K562 (cell line): Measurements from ENCODE around the gene CHN1. TPM values are rescaled to one million over a fixed set of nuclear protein-coding genes. Genes with fewer than 3 reads are reported as not detected.

ENCODE experiments used
- ATAC-seq: fragments of 200-7000 bp; cut with Tn5 transposase; 3 replicates; pipeline ENCODE4 v1.9.1; 2020; ENCODE audit warnings: moderate library complexity
- BruUV-seq: library from RNA; stranded (reverse); fragments of 400-500 nt; replicated peaks from 2 replicates; lab custom pipeline; 2021; lab: Mats Ljungman, UMichigan
- CTCF ChIA-PET: fragments of 300-600 bp; formaldehyde crosslinking; extraction: SDS; loops from one replicate; lab custom pipeline; 2021; ENCODE audit warnings: low intra/inter-chr PET ratio; lab: Yijun Ruan, JAX
- POLR2A ChIA-PET: fragments of 300-600, 350-650 bp; sonication (Branson Sonifier 250); formaldehyde crosslinking; extraction: SDS; loops from one replicate; lab custom pipeline; 2021; ENCODE audit warnings: antibody characterized with exemption, inconsistent platforms; lab: Yijun Ruan, JAX
- DNase-seq, 4 experiments: peaks; one replicate each; pipeline versions ENCODE4 v3.0.0 to v3.0.0-alpha.2; 2011 to 2018; ENCODE audit warnings: low spot score in 3 of 4, mixed read lengths in 3 of 4; ENCODE audit errors: extremely low read depth in 1 of 4
- FAIRE-seq: peaks from 2 replicates; lab custom pipeline; 2011; peaks lifted over from hg19 to GRCh38; lab: Jason Lieb, UNC
- H2AFZ ChIP-seq: 2 replicates; pipeline ENCODE4 v1.6.0; 2011; ENCODE audit warnings: low read depth, low read length, control low read depth, inconsistent platforms
- H3K27ac ChIP-seq: fragments of 200-600 bp; 3 replicates; pipeline ENCODE4 v1.8.0; 2011; ENCODE audit warnings: low read depth, mild to moderate bottlenecking, control low read depth, inconsistent platforms, low read length, moderate library complexity, mixed read lengths; ENCODE audit errors: extremely low read depth
- H3K27me3 ChIP-seq, 2 experiments: fragments of 300-600 bp in 1 of 2; 2 replicates in 1 of 2; 3 replicates in 1 of 2; pipeline versions ENCODE4 v1.6.0 to v1.8.0; 2011; ENCODE audit warnings: inconsistent platforms in 2 of 2, low read length in 2 of 2, mild to moderate bottlenecking in 1 of 2, mixed read lengths in 1 of 2, moderate library complexity in 1 of 2; ENCODE audit not compliant: control insufficient read depth in 2 of 2, insufficient read depth in 2 of 2
- H3K36me3 ChIP-seq: fragments of 300-600 bp; 3 replicates; pipeline ENCODE4 v1.8.0; 2011; ENCODE audit warnings: mild to moderate bottlenecking, low read length, inconsistent platforms; ENCODE audit not compliant: control insufficient read depth, insufficient read depth
- H3K4me1 ChIP-seq, 2 experiments: fragments of 200-600 bp in 1 of 2; replicated peaks in 1 of 2; 2 replicates in 1 of 2; 3 replicates in 1 of 2; pipeline versions ENCODE4 v1.5.1 to v1.8.0; 2011; ENCODE audit warnings: inconsistent platforms in 2 of 2, low read length in 2 of 2, mild to moderate bottlenecking in 1 of 2, mixed read lengths in 1 of 2, moderate library complexity in 1 of 2; ENCODE audit not compliant: control insufficient read depth in 2 of 2, insufficient read depth in 2 of 2
- H3K4me2 ChIP-seq: 2 replicates; pipeline ENCODE4 v1.6.1; 2011; ENCODE audit warnings: low read length, control low read depth, inconsistent platforms, mixed read lengths; ENCODE audit not compliant: insufficient read depth
- H3K4me3 ChIP-seq: fragments of 200-600 bp; sonication (generic), shearing (Covaris generic); 2 replicates; pipeline ENCODE4 v1.5.1; 2016; ENCODE audit warnings: control low read depth, inconsistent platforms
- H3K79me2 ChIP-seq: fragments of 200-600 bp; 3 replicates; pipeline ENCODE4 v1.8.0; 2011; ENCODE audit warnings: low read length, inconsistent platforms; ENCODE audit not compliant: control insufficient read depth, insufficient read depth
- H3K9ac ChIP-seq, 2 experiments: 2 replicates each; pipeline versions ENCODE4 v1.6.0 to v1.6.1; 2011; ENCODE audit warnings: low read depth in 2 of 2, low read length in 2 of 2, control low read depth in 1 of 2, inconsistent platforms in 1 of 2, mild to moderate bottlenecking in 1 of 2, mixed read lengths in 1 of 2; ENCODE audit not compliant: insufficient read depth in 1 of 2
- H3K9me1 ChIP-seq: one replicate; pipeline ENCODE4 v1.6.0; 2011; ENCODE audit warnings: inconsistent platforms, mild to moderate bottlenecking, low read length, moderate library complexity; ENCODE audit not compliant: control insufficient read depth, insufficient read depth
- H3K9me3 ChIP-seq: replicated peaks from 2 replicates; pipeline ENCODE4 v1.5.1; 2011; ENCODE audit warnings: low read depth, low read length, inconsistent platforms; ENCODE audit not compliant: control insufficient read depth, insufficient read depth
- H4K20me1 ChIP-seq: replicated peaks from 2 replicates; pipeline ENCODE4 v1.6.1; 2011; ENCODE audit warnings: low read length, inconsistent platforms, mixed read lengths; ENCODE audit not compliant: control insufficient read depth, insufficient read depth
- ELF1 ChIP-seq: fragments of 200-800 bp; sonication (Bioruptor generic); IDR thresholded peaks from 2 replicates; pipeline ENCODE4 v1.6.1; 2016; ENCODE audit warnings: missing genetic modification characterization, missing compliant biosample characterization
- ETV6 ChIP-seq, 3 experiments: fragments of 150-350 bp in 1 of 3; sonication (generic) in 1 of 3; formaldehyde crosslinking in 1 of 3; IDR thresholded peaks; 2 replicates each; pipeline versions ENCODE4 v1.6.1 to v1.8.0; 2014 to 2022; ENCODE audit warnings: borderline replicate concordance in 2 of 3, low read depth in 2 of 3, antibody characterized with exemption in 1 of 3, low read length in 1 of 3, mild to moderate bottlenecking in 1 of 3, missing genetic modification reagents in 1 of 3
- GABPB1 ChIP-seq: sonication (generic); formaldehyde crosslinking; IDR thresholded peaks from 2 replicates; pipeline ENCODE4 v1.8.0; 2022; ENCODE audit warnings: mild to moderate bottlenecking, missing genetic modification reagents
- NCOA2 ChIP-seq, 2 experiments: fragments of 450-650 bp; IDR thresholded peaks; 2 replicates each; pipeline ENCODE4 v1.6.1; 2018; ENCODE audit warnings: mild to moderate bottlenecking in 2 of 2, moderate library complexity in 1 of 2; ENCODE audit not compliant: partially characterized antibody in 2 of 2
- NCOA6 ChIP-seq: fragments of 450-650 bp; IDR thresholded peaks from 2 replicates; pipeline ENCODE4 v1.6.1; 2017; ENCODE audit warnings: mild to moderate bottlenecking
- NFATC3 ChIP-seq: fragments of 450-650 bp; IDR thresholded peaks from 2 replicates; pipeline ENCODE4 v1.6.1; 2017; ENCODE audit warnings: mild to moderate bottlenecking
- NUFIP1 ChIP-seq: fragments of 450-650 bp; IDR thresholded peaks from 2 replicates; pipeline ENCODE4 v1.6.1; 2018; ENCODE audit not compliant: partially characterized antibody
- TCF7L2 ChIP-seq: fragments of 150-350 bp; IDR thresholded peaks from 2 replicates; pipeline ENCODE4 v1.6.1; 2016; ENCODE audit warnings: low read depth, mild to moderate bottlenecking, low read length, moderate library complexity
- ZNF217 ChIP-seq: sonication (generic); formaldehyde crosslinking; IDR thresholded peaks from 2 replicates; pipeline ENCODE4 v1.8.0; 2022; ENCODE audit warnings: mild to moderate bottlenecking, missing genetic modification reagents
- ZNF224 ChIP-seq: sonication (generic); formaldehyde crosslinking; IDR thresholded peaks from 2 replicates; pipeline ENCODE4 v1.8.0; 2022; ENCODE audit warnings: mild to moderate bottlenecking, missing genetic modification reagents
- ZNF584 ChIP-seq: fragments of 200-800 bp; sonication (Bioruptor generic); IDR thresholded peaks from 2 replicates; pipeline ENCODE4 v1.6.1; 2016; ENCODE audit warnings: low read depth, mild to moderate bottlenecking, missing genetic modification characterization, missing compliant biosample characterization
- WGBS: fragments of 100-300 bp; shearing (Covaris generic); methylation state at CpG from one replicate; pipeline ENCODE4 v1.1.6; 2016; ENCODE audit warnings: low coverage, mixed read lengths; ENCODE audit not compliant: insufficient coverage; ENCODE audit errors: missing lambda C conversion rate; 5-methylcytosine and 5-hydroxymethylcytosine counted together
- in situ Hi-C: fragments of 300-500 bp; cut with MboI; formaldehyde crosslinking; loops from 4 replicates; pipeline ENCODE4 v1.15.0; 2018; ENCODE audit warnings: inconsistent platforms, mixed read lengths
- intact Hi-C: fragments of 100-400 bp; cut with micrococcal nuclease; formaldehyde crosslinking; loops from 2 replicates; pipeline ENCODE4 v1.14.2; 2022
- polyA plus RNA-seq, 8 experiments: library from polyadenylated mRNA; depleted of rRNA in 4 of 8; stranded (reverse) in 5 of 8; unstranded in 3 of 8; fragments of >200 nt; fragmentation: Nextera tagmentation in 2 of 8; fragmentation: Illumina TruSeq in 1 of 8; extraction: Ambion mirVana in 2 of 8; extraction: Trizol in 1 of 8; gene quantifications; 2 replicates each; pipeline versions ENCODE4 v1.2.1 to v1.2.3, GENCODE V29; 2011 to 2014; ENCODE audit warnings: inconsistent platforms in 1 of 8, missing spikeins in 1 of 8
- total RNA-seq, 7 experiments: library from RNA; depleted of rRNA in 6 of 7; stranded (reverse); fragments of >200 nt in 6 of 7; fragmentation: Illumina TruSeq in 2 of 7; extraction: Trizol in 2 of 7; gene quantifications; 2 replicates each; pipeline versions ENCODE4 v1.2.1 to v1.2.3, GENCODE V29; 2011 to 2021; ENCODE audit warnings: low replicate concordance in 1 of 7
- TF ChIP-seq, protein P1 (sequence below): fragments of 450-650 bp; conservative IDR thresholded peaks from 2 replicates; pipeline ENCODE4 v1.6.1; 2016; ENCODE audit warnings: missing genetic modification characterization, low read depth, mild to moderate bottlenecking, control low read depth, missing compliant biosample characterization
- TF ChIP-seq, protein P2 (sequence below), 2 experiments: IDR thresholded peaks; 2 replicates each; pipeline ENCODE4 v1.6.1; 2012; ENCODE audit warnings: improper control_type of control experiment in 2 of 2, low read depth in 2 of 2, low read length in 2 of 2, borderline replicate concordance in 1 of 2

The CHN1 gene
- total and polyA plus RNA-seq, 9 of the 15 experiments (the other 6 are each of a cell fraction or from before 2014, with no cell fraction given) = 0.17 to 2.0 (median 0.87) TPM

DNA sequence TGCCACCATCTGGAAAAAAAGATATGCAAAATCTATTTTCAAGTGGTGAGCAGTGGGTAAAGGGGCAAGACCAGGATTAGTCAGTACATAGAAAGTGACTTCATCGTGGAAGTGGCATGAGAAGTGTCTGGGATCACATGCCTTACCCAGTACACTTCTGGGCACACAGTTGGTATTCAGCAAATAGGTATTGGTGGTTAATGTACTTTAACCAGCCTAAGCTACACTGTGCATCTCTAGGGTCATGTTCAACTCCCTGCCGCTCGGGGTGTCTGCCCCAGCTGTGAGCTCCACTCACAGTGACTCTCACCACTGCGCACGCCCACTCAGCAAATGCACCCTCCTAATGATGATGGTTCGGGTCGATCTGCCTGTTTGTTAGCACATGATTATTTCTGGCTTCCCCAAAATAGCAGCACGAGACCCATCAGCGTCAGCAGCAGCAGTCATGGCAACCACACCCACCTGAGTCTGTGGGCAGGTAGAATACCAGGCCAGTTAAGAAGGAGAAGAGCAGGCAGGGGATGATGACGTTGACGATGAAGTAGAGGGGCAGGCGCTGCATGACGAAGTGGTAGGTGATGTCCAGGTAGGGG, 252.0 kb downstream of the CHN1 start (continued):
- TF ChIP-seq, protein P1, sequence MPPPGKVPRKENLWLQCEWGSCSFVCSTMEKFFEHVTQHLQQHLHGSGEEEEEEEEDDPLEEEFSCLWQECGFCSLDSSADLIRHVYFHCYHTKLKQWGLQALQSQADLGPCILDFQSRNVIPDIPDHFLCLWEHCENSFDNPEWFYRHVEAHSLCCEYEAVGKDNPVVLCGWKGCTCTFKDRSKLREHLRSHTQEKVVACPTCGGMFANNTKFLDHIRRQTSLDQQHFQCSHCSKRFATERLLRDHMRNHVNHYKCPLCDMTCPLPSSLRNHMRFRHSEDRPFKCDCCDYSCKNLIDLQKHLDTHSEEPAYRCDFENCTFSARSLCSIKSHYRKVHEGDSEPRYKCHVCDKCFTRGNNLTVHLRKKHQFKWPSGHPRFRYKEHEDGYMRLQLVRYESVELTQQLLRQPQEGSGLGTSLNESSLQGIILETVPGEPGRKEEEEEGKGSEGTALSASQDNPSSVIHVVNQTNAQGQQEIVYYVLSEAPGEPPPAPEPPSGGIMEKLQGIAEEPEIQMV (tag) = no peak
- TF ChIP-seq NFATC3 = no peak
- TF ChIP-seq ZNF217 (CRISPR knock-in tag) = no peak

DNA sequence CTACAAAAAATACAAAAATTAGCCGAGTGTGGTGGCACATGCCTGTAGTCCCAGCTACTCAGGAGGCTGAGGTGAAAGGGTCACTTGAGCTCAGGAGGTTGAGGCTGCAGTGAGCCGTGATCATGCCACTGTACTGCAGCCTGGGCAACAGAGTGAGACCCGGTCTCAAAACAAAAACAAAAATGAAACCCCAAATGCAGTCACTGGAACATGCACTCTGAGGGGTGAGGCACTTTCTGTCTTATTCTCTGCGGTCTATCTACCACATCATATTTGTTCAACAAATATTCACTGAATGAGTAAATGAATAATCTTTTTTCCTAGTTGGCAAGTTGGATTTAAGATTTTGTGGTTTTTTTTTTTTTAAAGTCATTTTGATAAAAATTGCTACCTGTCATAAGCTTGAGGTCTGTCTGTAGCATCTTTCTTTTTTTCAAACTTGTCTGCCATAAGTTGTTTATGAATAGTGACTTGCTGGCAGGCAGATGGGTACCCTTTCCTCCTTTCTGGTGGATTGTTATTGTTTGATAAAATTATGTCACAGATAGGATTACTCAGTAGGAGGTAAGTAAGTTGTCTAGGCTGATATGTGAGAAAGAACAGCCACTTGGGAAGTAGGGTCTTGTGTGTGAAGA, 252.7 kb downstream of the CHN1 start:
- intact Hi-C loops = no loop called here
- H3K4me3 ChIP-seq = no peak overlapping the region
- no peak overlapping the region for H2AFZ ChIP-seq
- no peak for FAIRE-seq
- no peaks in the 10 kb centered on the region for H3K4me1 ChIP-seq
- DNase-seq = no peak
- H3K4me2 ChIP-seq = no peak overlapping the region
- H3K9ac ChIP-seq = no peak overlapping the region
- CTCF ChIA-PET = interaction anchor here (0.6 kb wide), 1 partner anchor 597 kb away, joined by 4 read pairs; no protein-coding TSS in a partner anchor
- no peak overlapping the region for H3K27ac ChIP-seq
- in situ Hi-C loops = no loop called here
- H4K20me1 ChIP-seq = no peaks in the 10 kb centered on the region
- no peaks in the 10 kb centered on the region for H3K79me2 ChIP-seq
- ATAC-seq = no peak
- POLR2A ChIA-PET = no interaction called here
- peaks cover 17 to 54% of the 10 kb centered on the region in 2 experiments; a peak in 4 of 5 replicates for H3K27me3 ChIP-seq
- BruUV-seq = no TSS peak
- no peaks in the 10 kb centered on the region for H3K9me1 ChIP-seq
- H3K9me3 ChIP-seq = no peaks in the 10 kb centered on the region
- no peaks in the 10 kb centered on the region for H3K36me3 ChIP-seq
- WGBS = 1% methylated on average over 4 of the region's 4 CpGs
- no peak for TF ChIP-seq NCOA6
- TF ChIP-seq ZNF584 (CRISPR knock-in tag) = no peak
- TF ChIP-seq, protein P2, sequence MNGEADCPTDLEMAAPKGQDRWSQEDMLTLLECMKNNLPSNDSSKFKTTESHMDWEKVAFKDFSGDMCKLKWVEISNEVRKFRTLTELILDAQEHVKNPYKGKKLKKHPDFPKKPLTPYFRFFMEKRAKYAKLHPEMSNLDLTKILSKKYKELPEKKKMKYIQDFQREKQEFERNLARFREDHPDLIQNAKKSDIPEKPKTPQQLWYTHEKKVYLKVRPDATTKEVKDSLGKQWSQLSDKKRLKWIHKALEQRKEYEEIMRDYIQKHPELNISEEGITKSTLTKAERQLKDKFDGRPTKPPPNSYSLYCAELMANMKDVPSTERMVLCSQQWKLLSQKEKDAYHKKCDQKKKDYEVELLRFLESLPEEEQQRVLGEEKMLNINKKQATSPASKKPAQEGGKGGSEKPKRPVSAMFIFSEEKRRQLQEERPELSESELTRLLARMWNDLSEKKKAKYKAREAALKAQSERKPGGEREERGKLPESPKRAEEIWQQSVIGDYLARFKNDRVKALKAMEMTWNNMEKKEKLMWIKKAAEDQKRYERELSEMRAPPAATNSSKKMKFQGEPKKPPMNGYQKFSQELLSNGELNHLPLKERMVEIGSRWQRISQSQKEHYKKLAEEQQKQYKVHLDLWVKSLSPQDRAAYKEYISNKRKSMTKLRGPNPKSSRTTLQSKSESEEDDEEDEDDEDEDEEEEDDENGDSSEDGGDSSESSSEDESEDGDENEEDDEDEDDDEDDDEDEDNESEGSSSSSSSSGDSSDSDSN (IDR thresholded peaks at IDR 0.05; ENCODE audit: borderline replicate concordance in 1 of 2, low read depth in 2 of 2, low read length in 2 of 2) = no peak
- TF ChIP-seq ETV6 (IDR thresholded peaks at IDR 0.05; ENCODE audit: borderline replicate concordance in 1 of 2, low read depth in 2 of 2, low read length in 1 of 2) = no peak
- no peak for TF ChIP-seq ETV6 (CRISPR knock-in tag; IDR thresholded peaks at IDR 0.05; ENCODE audit: borderline replicate concordance)
- no peak for TF ChIP-seq ZNF224
- TF ChIP-seq ELF1 (tag) = no peak
- no peak for TF ChIP-seq TCF7L2
- no peak for TF ChIP-seq NUFIP1
- no peak for TF ChIP-seq NCOA2 (IDR thresholded peaks at IDR 0.05; ENCODE audit: partially characterized antibody in 2 of 2)
- no peak for TF ChIP-seq GABPB1 (CRISPR knock-in tag)
